Loucy (cell line): Measurements from ENCODE around the gene PTPN3.

Experiments
- CTCF ChIP-seq: fragments of 200-600 bp; sonication (generic); conservative IDR thresholded peaks from 2 replicates; pipeline ENCODE4 v1.5.1; 2014; ENCODE audit warnings: mild to moderate bottlenecking, antibody characterized with exemption, low read length
- EZH2phosphoT487 ChIP-seq: fragments of 200-600 bp; IDR thresholded peaks from 2 replicates; pipeline ENCODE4 v1.6.1; 2018; ENCODE audit warnings: antibody characterized with exemption, mild to moderate bottlenecking, moderate library complexity, borderline replicate concordance

DNA sequence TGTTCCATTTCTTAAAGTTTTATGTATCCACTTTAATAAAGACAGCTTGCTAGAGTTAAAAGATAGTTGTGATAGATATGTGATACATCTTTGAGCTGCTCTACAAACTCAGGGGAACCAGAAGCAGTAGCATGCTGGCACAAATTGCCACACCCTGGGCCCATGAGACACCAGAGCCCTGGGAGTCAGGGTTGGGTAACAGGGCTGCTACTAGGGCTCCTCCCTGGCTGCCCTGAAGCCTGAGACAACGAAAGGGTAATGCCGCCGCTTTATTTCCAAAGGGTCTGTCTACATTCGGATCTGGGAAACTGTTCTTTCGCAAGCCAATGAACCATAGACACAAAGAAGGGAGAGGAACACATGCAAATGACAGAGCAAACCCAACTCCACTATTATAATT is 29.2 kb downstream of the PTPN3 start:
- TF ChIP-seq CTCF (no peak), EZH2phosphoT487 (no peak)
